ENCODE results near the gene TSPAN10.

Gene TSPAN10

GRCh38 chr17:81635431-81635830, 1.6 kb upstream of the TSPAN10 start:
- no peak for DNase-seq (ENCODE audit: low spot score)

- DNase-seq (ENCODE audit: low spot score) = peak; percentile 46
Observed at GRCh38 chr17:81635973-81636504, 957 bp upstream of the TSPAN10 start.

- DNase-seq (ENCODE audit: low spot score) = no peak
Observed at GRCh38 chr17:81638683-81639082, 1.7 kb downstream of the TSPAN10 start.

GRCh38 chr17:81640011-81640410, 3.0 kb downstream of the TSPAN10 start:
- DNase-seq (ENCODE audit: low spot score) = no peak

GRCh38 chr17:81641825-81642489, 5.0 kb downstream of the TSPAN10 start:
- DNase-seq (ENCODE audit: low spot score) = no peak

- no peak for DNase-seq (ENCODE audit: low spot score)
Observed at GRCh38 chr17:81644496-81644895, 7.5 kb downstream of the TSPAN10 start.

- DNase-seq (ENCODE audit: low spot score) = no peak
Observed at GRCh38 chr17:81644976-81645952, 8.3 kb downstream of the TSPAN10 start.

- peak; percentile 83 for DNase-seq (ENCODE audit: low spot score)
Observed at GRCh38 chr17:81646869-81647600, 10.0 kb downstream of the TSPAN10 start.

GRCh38 chr17:81647640-81648012, 10.6 kb downstream of the TSPAN10 start:
- DNase-seq (ENCODE audit: low spot score) = no peak

GRCh38 chr17:81648013-81648706, 11.2 kb downstream of the TSPAN10 start:
- DNase-seq (ENCODE audit: low spot score) = no peak

GRCh38 chr17:81648707-81649085, 11.7 kb downstream of the TSPAN10 start:
- no peak for DNase-seq (ENCODE audit: low spot score)

GRCh38 chr17:81650951-81651350, 14.0 kb downstream of the TSPAN10 start:
- no peak for DNase-seq (ENCODE audit: low spot score)

GRCh38 chr17:81651692-81652091, 14.7 kb downstream of the TSPAN10 start:
- DNase-seq (ENCODE audit: low spot score) = no peak

GRCh38 chr17:81652906-81653771, 16.1 kb downstream of the TSPAN10 start:
- no peak for DNase-seq (ENCODE audit: low spot score)

- DNase-seq (ENCODE audit: low spot score) = no peak
Observed at GRCh38 chr17:81655378-81656117, 18.6 kb downstream of the TSPAN10 start.

- no peak for DNase-seq (ENCODE audit: low spot score)
Observed at GRCh38 chr17:81656118-81656743, 19.2 kb downstream of the TSPAN10 start, which contains the start of gene PDE6G. TSS of gene PDE6G (minus strand) at chr17:81656542. CDS start at chr17:81653305, 3,237 bp downstream.

GRCh38 chr17:81656835-81657234, 19.8 kb downstream of the TSPAN10 start:
- no peak for DNase-seq (ENCODE audit: low spot score)

- no peak for DNase-seq (ENCODE audit: low spot score)
Observed at GRCh38 chr17:81659038-81659437, 22.0 kb downstream of the TSPAN10 start.

- DNase-seq (ENCODE audit: low spot score) = no peak
Observed at GRCh38 chr17:81660441-81660840, 23.4 kb downstream of the TSPAN10 start.
